NT2/D1 (cell line): Measurements from ENCODE around the gene SIN3B.
A peak's percentile ranks its signal among the peaks of the same experiment; 100 is the strongest.

Experiments used
- SUZ12 ChIP-seq: IDR thresholded peaks from 2 replicates; pipeline ENCODE4 v1.6.1; 2011; ENCODE audit not compliant: insufficient read length, insufficient read depth; ENCODE audit errors: extremely low read depth
- YY1 ChIP-seq: IDR thresholded peaks from 2 replicates; pipeline ENCODE4 v1.6.1; 2011; ENCODE audit not compliant: insufficient read length, insufficient read depth
- ZNF274 ChIP-seq: IDR thresholded peaks from 2 replicates; pipeline ENCODE4 v1.6.1; 2011; ENCODE audit warnings: mild to moderate bottlenecking, low read depth, low read length

DNA sequence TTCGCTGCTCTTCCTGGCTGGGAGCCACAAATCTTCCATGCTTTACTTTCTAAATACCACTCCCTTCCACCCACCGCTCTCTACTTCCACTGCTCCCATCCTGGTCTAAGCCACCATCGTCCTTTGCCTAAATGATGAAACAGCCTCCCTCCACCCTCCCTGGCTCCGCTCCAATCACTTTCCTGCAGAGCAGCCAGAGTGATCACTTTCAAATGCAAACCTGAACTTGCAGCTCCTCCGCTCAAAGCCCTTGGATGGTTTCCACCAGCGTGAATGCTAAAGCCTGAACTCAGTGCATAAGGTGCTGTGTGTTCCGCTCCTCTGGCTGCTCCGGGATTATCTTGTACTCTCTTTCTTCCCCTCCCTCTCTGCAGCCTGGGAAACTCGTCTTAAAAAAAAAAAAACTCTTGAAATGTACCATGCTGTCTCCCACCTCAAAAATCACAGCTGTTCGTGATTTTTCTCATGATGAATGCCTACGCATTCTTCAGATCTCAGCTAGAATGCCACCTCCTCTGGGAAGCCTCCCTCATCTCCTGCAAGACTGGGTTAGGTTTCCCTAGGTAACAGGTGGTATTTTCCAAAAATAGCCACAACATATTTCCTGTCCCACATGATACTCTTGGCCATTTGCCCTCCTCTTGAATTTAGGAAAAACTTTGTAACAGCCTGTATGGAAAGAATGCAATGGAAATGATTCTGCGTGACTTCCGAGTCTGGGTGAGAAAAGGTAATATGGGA, 3.7 kb upstream of the SIN3B start:
- no peak for TF ChIP-seq ZNF274
- peak; percentile 17 for TF ChIP-seq YY1
- no peak for TF ChIP-seq SUZ12
